ENCODE data around the gene GRIK4. TPM values are rescaled to one million over a fixed set of nuclear protein-coding genes. Genes with fewer than 3 reads are reported as not detected.
"Not testable (repeated sequence)": the region's sequence is repeated elsewhere in the genome, so short reads cannot be mapped to it uniquely, and the experiment has no call there.

Gene GRIK4
- total RNA-seq, 2 donors from 2014 or later, result not detected

DNA sequence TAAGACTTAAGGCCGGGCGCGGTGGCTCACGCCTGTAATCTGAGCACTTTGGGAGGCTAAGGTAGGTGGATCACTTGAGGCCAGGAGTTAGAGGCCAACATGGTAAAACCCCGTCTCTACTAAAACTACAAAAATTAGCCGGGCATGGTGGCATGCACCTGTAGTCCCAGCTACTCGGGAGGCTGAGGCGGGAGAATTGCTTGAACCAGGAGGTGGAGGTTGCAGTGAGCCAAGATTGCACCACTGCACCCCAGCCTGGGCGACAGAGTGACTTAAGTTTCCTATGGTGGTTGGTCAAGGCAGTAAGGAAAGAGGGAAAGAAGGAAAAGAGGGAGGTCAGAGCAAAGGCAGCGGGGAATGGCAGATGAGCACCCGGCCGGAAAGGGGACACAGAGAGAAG lies 113.4 kb downstream of the GRIK4 start:
- not testable (repeated sequence) for ATAC-seq; DNase-seq (ENCODE audit: low spot score in 2 of 2); H3K9me3 Mint-ChIP-seq; H3K36me3 Mint-ChIP-seq; H3K27ac Mint-ChIP-seq

DNA sequence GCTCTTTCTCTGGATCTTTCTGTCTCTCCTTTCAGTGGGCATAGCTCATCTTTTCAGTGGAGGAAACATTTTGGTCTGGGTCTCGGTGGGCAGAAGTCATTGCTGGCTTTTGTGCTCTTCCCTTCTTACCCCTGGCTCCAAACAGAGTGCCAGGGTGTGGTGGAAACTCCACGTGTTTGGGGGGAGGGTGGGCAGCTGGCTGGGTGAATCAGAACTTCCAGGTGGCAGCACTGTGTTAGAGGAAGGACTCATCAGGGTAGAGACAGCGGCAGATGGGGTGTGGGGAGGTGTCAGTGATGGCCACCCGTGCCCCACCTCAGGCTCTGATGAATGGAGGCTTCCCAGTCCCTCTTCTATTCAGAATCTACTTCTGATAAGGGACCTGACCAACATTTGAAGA lies 114.0 kb downstream of the GRIK4 start:
- Mint-ChIP-seq H3K9me3 (no peaks in the 10 kb centered on the region), H3K27ac (no peak overlapping the region), H3K36me3 (no peaks in the 10 kb centered on the region)
- ATAC-seq (no peak), DNase-seq (ENCODE audit: low spot score in 2 of 2) (no peak)

- Mint-ChIP-seq H3K36me3 (no peaks in the 10 kb centered on the region), H3K9me3 (no peaks in the 10 kb centered on the region), H3K27ac (no peak overlapping the region)
- DNase-seq (ENCODE audit: low spot score in 2 of 2) (no peak), ATAC-seq (no peak)
Measured at GRCh38 chr11:120626791-120627190, 115.2 kb downstream of the GRIK4 start.

- Mint-ChIP-seq H3K36me3 (no peaks in the 10 kb centered on the region), H3K9me3 (no peaks in the 10 kb centered on the region), H3K27ac (no peak overlapping the region)
- DNase-seq (ENCODE audit: low spot score in 2 of 2) (no peak), ATAC-seq (no peak)
Measured at GRCh38 chr11:120627327-120628163, 116.0 kb downstream of the GRIK4 start.

DNA sequence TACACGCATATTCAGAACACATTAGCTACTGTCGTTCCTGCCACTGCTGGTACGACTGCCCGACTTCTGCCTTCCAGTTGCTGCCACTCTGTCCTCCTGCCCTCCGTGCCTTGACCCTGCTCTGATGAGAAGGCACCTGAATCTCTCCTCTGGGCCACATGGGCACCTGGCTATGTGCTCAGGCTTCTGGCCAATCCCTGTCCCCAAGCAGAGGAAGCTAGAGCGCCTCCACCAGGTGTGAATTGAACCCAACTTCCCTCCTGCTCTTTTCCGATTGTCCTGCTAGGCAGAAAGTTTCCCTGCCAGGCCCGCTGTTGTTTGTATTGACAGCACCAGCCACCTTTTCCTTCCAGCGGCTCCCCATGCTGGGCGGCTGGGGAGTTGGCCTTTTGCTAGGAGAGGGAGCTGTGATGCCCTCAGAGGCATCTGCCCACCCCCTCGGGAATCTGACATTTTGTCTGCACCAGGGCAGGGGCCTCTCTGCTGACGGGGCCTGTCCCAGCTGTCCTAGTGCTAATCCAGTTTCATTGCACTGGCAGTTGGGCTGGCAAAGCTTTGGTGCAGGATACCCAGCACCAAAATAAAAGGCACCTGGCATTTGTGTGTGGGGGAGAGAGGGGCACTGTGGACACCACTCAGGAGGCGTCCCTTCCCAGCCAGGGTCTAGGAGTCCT lies 118.0 kb downstream of the GRIK4 start:
- Mint-ChIP-seq H3K27ac (no peak overlapping the region), H3K9me3 (no peaks in the 10 kb centered on the region), H3K36me3 (no peaks in the 10 kb centered on the region)
- DNase-seq (ENCODE audit: low spot score in 2 of 2), result no peak
- ATAC-seq, result no peak

DNA sequence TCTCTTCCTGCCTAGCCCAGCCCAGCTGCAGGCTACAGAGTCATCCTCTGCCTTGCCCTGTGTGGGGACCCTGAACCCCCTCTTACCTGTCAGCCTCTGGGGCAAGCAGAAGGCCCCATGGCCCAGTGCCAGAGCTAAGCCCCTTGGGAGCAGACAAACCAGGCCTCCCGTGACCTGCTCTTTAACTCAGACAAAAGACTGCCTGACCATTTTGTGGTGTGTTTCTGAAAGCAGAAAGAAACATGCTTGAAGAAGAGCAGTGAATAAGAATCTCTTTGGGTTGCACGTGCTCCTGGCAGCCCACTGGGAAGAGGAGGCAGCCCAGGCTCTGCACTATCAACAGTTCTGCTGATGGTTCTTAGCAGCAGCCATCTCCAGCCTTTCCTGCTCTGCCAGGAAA lies 118.6 kb downstream of the GRIK4 start:
- no peaks in the 10 kb centered on the region for H3K9me3 Mint-ChIP-seq
- ATAC-seq (no peak), DNase-seq (ENCODE audit: low spot score in 2 of 2) (no peak)
- H3K27ac Mint-ChIP-seq, result no peak overlapping the region
- H3K36me3 Mint-ChIP-seq, result no peaks in the 10 kb centered on the region

GRCh38 chr11:120632579-120632978 lies 121.0 kb downstream of the GRIK4 start:
- ATAC-seq (no peak), DNase-seq (ENCODE audit: low spot score in 2 of 2) (no peak)
- no peak overlapping the region for H3K27ac Mint-ChIP-seq
- no peaks in the 10 kb centered on the region for H3K9me3 Mint-ChIP-seq
- H3K36me3 Mint-ChIP-seq, result no peaks in the 10 kb centered on the region

GRCh38 chr11:120633616-120634393 lies 122.3 kb downstream of the GRIK4 start:
- no peak overlapping the region for H3K27ac Mint-ChIP-seq
- ATAC-seq, result no peak
- no peaks in the 10 kb centered on the region for H3K36me3 Mint-ChIP-seq
- H3K9me3 Mint-ChIP-seq, result no peaks in the 10 kb centered on the region
- no peak for DNase-seq (ENCODE audit: low spot score in 2 of 2)

- Mint-ChIP-seq H3K27ac (no peak overlapping the region), H3K36me3 (no peaks in the 10 kb centered on the region), H3K9me3 (no peaks in the 10 kb centered on the region)
- DNase-seq (ENCODE audit: low spot score in 2 of 2) (no peak), ATAC-seq (no peak)
Measured at GRCh38 chr11:120634706-120635105, 123.2 kb downstream of the GRIK4 start.

GRCh38 chr11:120635136-120635810 lies 123.7 kb downstream of the GRIK4 start:
- no peak for DNase-seq (ENCODE audit: low spot score in 2 of 2)
- H3K27ac Mint-ChIP-seq, result no peak overlapping the region
- no peak for ATAC-seq
- H3K9me3 Mint-ChIP-seq, result no peaks in the 10 kb centered on the region
- no peaks in the 10 kb centered on the region for H3K36me3 Mint-ChIP-seq

- no peak overlapping the region for H3K27ac Mint-ChIP-seq
- no peak for ATAC-seq
- H3K36me3 Mint-ChIP-seq, result no peaks in the 10 kb centered on the region
- no peak for DNase-seq (ENCODE audit: low spot score in 2 of 2)
- no peaks in the 10 kb centered on the region for H3K9me3 Mint-ChIP-seq
Measured at GRCh38 chr11:120637131-120637530, 125.6 kb downstream of the GRIK4 start.

DNA sequence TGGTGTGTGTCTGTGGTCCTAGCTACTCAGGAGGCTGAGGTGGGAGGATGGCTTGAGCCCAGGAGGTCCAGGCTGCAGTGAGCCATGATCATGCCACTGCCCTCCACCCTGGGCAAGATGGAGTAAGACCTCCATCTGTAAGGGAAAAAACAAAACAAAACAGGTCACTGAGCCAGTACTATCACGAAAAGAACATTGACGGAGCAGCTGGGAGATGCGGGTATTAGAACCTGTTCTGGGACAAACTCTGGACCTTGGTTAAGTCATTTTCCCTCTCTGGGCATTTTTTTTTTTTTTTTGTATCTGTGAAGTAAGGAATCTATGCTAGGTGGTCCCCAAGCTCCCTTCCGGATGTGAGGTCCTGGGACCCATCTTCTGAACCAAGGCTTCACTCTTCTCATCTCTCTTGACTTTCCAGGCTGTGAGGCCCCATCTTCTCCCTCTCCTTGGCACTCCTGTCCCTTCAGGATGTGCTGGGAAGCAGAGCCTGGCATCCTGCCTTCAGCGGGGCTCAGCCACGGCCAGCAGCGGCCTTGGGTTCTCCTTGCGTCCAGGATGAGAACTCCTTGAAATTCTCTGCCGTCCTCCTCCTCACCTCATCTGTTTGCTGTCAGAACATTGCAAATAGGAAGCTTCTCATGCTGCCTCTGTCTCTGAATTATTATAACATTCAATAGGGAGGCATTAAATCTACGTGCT lies 130.8 kb downstream of the GRIK4 start:
- no peaks in the 10 kb centered on the region for H3K36me3 Mint-ChIP-seq
- H3K27ac Mint-ChIP-seq, result no peak overlapping the region
- no peak for DNase-seq (ENCODE audit: low spot score in 2 of 2)
- no peak for ATAC-seq
- H3K9me3 Mint-ChIP-seq, result no peaks in the 10 kb centered on the region

- Mint-ChIP-seq H3K36me3 (no peaks in the 10 kb centered on the region), H3K9me3 (no peaks in the 10 kb centered on the region), H3K27ac (no peak overlapping the region)
- no peak for ATAC-seq
- no peak for DNase-seq (ENCODE audit: low spot score in 2 of 2)
Measured at GRCh38 chr11:120643284-120643683, 131.7 kb downstream of the GRIK4 start.

GRCh38 chr11:120645639-120646038 lies 134.1 kb downstream of the GRIK4 start:
- ATAC-seq, result no peak
- DNase-seq (ENCODE audit: low spot score in 2 of 2), result no peak

DNA sequence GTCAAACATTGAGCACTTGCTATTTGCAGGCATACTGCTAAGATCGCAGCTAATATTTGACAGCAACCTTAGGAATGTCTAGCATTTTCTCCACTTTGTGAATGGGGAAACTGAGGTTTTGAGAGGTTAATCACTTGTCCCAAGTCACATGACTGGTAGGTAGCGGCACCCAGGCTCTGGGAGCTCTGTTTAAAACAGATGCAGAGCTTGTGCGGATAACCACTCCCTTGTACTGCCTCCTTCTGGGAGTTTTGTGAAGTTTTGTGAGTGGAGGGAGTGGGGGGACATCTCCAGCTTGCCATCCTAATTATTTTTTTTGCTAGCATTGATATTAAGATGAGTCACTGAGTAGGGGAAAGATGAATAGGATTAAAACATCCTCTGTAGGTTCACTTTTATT lies 134.7 kb downstream of the GRIK4 start:
- DNase-seq (ENCODE audit: low spot score in 2 of 2), result no peak
- ATAC-seq, result no peak
- Mint-ChIP-seq H3K36me3 (no peaks in the 10 kb centered on the region), H3K27ac (no peak overlapping the region), H3K9me3 (no peaks in the 10 kb centered on the region)

More at GRCh38 chr11:120645639-120646038, 134.1 kb downstream of the GRIK4 start:
- Mint-ChIP-seq H3K36me3 (no peaks in the 10 kb centered on the region), H3K9me3 (no peaks in the 10 kb centered on the region), H3K27ac (no peak overlapping the region)

DNA sequence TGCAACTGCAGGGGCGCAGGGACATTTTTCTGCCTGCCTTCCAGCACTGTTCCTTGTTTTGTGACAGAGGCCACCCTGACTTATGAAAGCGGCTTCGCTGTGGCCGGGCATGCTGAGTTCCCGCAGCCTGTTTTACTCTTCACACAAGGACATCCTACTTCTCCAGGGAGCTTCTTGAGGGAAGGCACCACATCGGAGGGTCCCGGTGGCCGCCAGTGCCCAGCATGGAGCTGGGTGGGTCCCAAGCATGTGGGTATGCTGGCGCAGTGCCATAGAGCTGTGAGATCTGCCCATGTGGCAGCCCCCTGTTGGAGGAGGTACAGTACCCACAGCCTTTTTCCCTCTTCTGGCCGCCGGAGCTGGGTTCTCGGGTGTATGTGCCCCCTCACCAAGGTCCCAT lies 136.1 kb downstream of the GRIK4 start:
- DNase-seq (ENCODE audit: low spot score in 2 of 2), result no peak
- Mint-ChIP-seq H3K9me3 (no peaks in the 10 kb centered on the region), H3K36me3 (no peaks in the 10 kb centered on the region), H3K27ac (no peak overlapping the region)
- no peak for ATAC-seq
